H9 (cell line): Measurements from ENCODE around the gene DRD4. TPM values are rescaled to one million over a fixed set of nuclear protein-coding genes. Genes with fewer than 3 reads are reported as not detected.

ENCODE experiments used
- DNase-seq: peaks from one replicate; pipeline ENCODE4 v3.0.0-alpha.2; 2017
- H2AFZ ChIP-seq: one replicate; pipeline ENCODE4 v1.6.1; 2013; ENCODE audit warnings: mild to moderate bottlenecking, low read length, control low read depth, moderate library complexity
- H2AK5ac ChIP-seq: 2 replicates; pipeline ENCODE4 v1.6.1; 2013; ENCODE audit warnings: low read length, control low read depth, mixed read lengths; ENCODE audit not compliant: insufficient read length
- H2BK120ac ChIP-seq: one replicate; pipeline ENCODE4 v1.6.1; 2013; ENCODE audit warnings: low read depth, mild to moderate bottlenecking, low read length, control low read depth, inconsistent platforms; ENCODE audit not compliant: poor library complexity, severe bottlenecking
- H2BK12ac ChIP-seq: 2 replicates; pipeline ENCODE4 v1.6.1; 2013; ENCODE audit warnings: low read length, control low read depth, mixed read lengths, low read depth; ENCODE audit not compliant: insufficient read length
- H2BK15ac ChIP-seq: 2 replicates; pipeline ENCODE4 v1.6.1; 2013; ENCODE audit warnings: low read depth, low read length, control low read depth
- H2BK20ac ChIP-seq: one replicate; pipeline ENCODE4 v1.6.1; 2013; ENCODE audit warnings: low read depth, mild to moderate bottlenecking, low read length, control low read depth, inconsistent platforms; ENCODE audit not compliant: poor library complexity, severe bottlenecking
- H2BK5ac ChIP-seq: 2 replicates; pipeline ENCODE4 v1.6.1; 2013; ENCODE audit warnings: low read length, control low read depth, mixed read lengths; ENCODE audit not compliant: insufficient read length
- H3K14ac ChIP-seq: 2 replicates; pipeline ENCODE4 v1.6.1; 2013; ENCODE audit warnings: low read length, control low read depth; ENCODE audit not compliant: insufficient read depth
- H3K18ac ChIP-seq: 2 replicates; pipeline ENCODE4 v1.6.1; 2013; ENCODE audit warnings: low read depth, mild to moderate bottlenecking, mixed read lengths, low read length, control low read depth; ENCODE audit not compliant: insufficient read length
- H3K23ac ChIP-seq: 2 replicates; pipeline ENCODE4 v1.6.1; 2013; ENCODE audit warnings: low read length, control low read depth, mixed read lengths, low read depth; ENCODE audit not compliant: insufficient read length
- H3K23me2 ChIP-seq: 2 replicates; pipeline ENCODE4 v1.6.1; 2013; ENCODE audit warnings: low read depth, mild to moderate bottlenecking, mixed read lengths, low read length, control low read depth; ENCODE audit not compliant: insufficient read length, poor library complexity, severe bottlenecking
- H3K27ac ChIP-seq: 2 replicates; pipeline ENCODE4 v1.5.1; 2013; ENCODE audit warnings: low read length, control low read depth, mixed read lengths, low read depth; ENCODE audit not compliant: insufficient read length
- H3K27me3 ChIP-seq: 2 replicates; pipeline ENCODE4 v1.6.1; 2013; ENCODE audit warnings: low read length, control low read depth, inconsistent platforms; ENCODE audit not compliant: insufficient read depth
- H3K4ac ChIP-seq: 2 replicates; pipeline ENCODE4 v1.6.1; 2013; ENCODE audit warnings: low read depth, mild to moderate bottlenecking, control low read depth, inconsistent platforms, low read length, moderate library complexity
- H3K4me1 ChIP-seq: 2 replicates; pipeline ENCODE4 v1.6.1; 2013; ENCODE audit warnings: low read length, control low read depth, inconsistent platforms; ENCODE audit not compliant: insufficient read depth
- H3K4me2 ChIP-seq: 2 replicates; pipeline ENCODE4 v1.6.1; 2013; ENCODE audit warnings: low read length, control low read depth, mixed read lengths; ENCODE audit not compliant: insufficient read length, insufficient read depth
- H3K56ac ChIP-seq: 2 replicates; pipeline ENCODE4 v1.6.1; 2013; ENCODE audit warnings: low read depth, mild to moderate bottlenecking, mixed read lengths, low read length, control low read depth; ENCODE audit not compliant: insufficient read length
- H3K79me1 ChIP-seq: 2 replicates; pipeline ENCODE4 v1.6.1; 2013; ENCODE audit warnings: low read depth, mild to moderate bottlenecking, moderate library complexity, low read length, control low read depth, inconsistent platforms; ENCODE audit not compliant: insufficient read depth, poor library complexity, severe bottlenecking
- H3K79me2 ChIP-seq: 2 replicates; pipeline ENCODE4 v1.6.1; 2013; ENCODE audit warnings: low read length, control low read depth, inconsistent platforms; ENCODE audit not compliant: insufficient read depth
- H3K9ac ChIP-seq: 2 replicates; pipeline ENCODE4 v1.6.1; 2013; ENCODE audit warnings: low read length, control low read depth, mixed read lengths; ENCODE audit not compliant: insufficient read length; ENCODE audit errors: extremely low read depth
- H3K9me3 ChIP-seq: one replicate; pipeline ENCODE4 v1.6.1; 2013; ENCODE audit warnings: low read depth, low read length, inconsistent platforms; ENCODE audit not compliant: control insufficient read depth
- H3T11ph ChIP-seq: one replicate; pipeline ENCODE4 v1.6.1; 2013; ENCODE audit warnings: mild to moderate bottlenecking, low read length, control low read depth, inconsistent platforms
- H4K20me1 ChIP-seq: one replicate; pipeline ENCODE4 v1.6.1; 2013; ENCODE audit not compliant: control insufficient read depth, insufficient read length, insufficient read depth
- H4K5ac ChIP-seq: 2 replicates; pipeline ENCODE4 v1.6.1; 2013; ENCODE audit warnings: low read depth, mild to moderate bottlenecking, mixed read lengths, low read length, control low read depth; ENCODE audit not compliant: insufficient read length
- H4K8ac ChIP-seq: replicated peaks from 2 replicates; pipeline ENCODE4 v1.6.1; 2013; ENCODE audit warnings: low read length, control low read depth, mixed read lengths, low read depth; ENCODE audit not compliant: insufficient read length
- H4K91ac ChIP-seq: 2 replicates; pipeline ENCODE4 v1.6.1; 2013; ENCODE audit warnings: low read depth, mild to moderate bottlenecking, moderate library complexity, mixed read lengths, low read length, control low read depth; ENCODE audit not compliant: insufficient read length
- H3K27ac Mint-ChIP-seq, 3 experiments: 2 replicates in 2 of 3; 3 replicates in 1 of 3; pipeline ENCODE4 v1.8.0; 2020 to 2021; ENCODE audit warnings: mixed read lengths in 3 of 3, mild to moderate bottlenecking in 1 of 3, moderate library complexity in 1 of 3
- H3K27me3 Mint-ChIP-seq: 2 replicates; pipeline ENCODE4 v1.8.0; 2021; ENCODE audit warnings: low read depth, mild to moderate bottlenecking, moderate library complexity, mixed read lengths
- H3K36me3 Mint-ChIP-seq, 3 experiments: 2 replicates in 2 of 3; 3 replicates in 1 of 3; pipeline ENCODE4 v1.8.0; 2020 to 2021; ENCODE audit warnings: low read depth in 3 of 3, mixed read lengths in 3 of 3; ENCODE audit not compliant: insufficient read depth in 1 of 3
- H3K4me1 Mint-ChIP-seq, 2 experiments: 2 replicates each; pipeline ENCODE4 v1.8.0; 2020; ENCODE audit warnings: mixed read lengths in 2 of 2
- H3K4me3 Mint-ChIP-seq, 2 experiments: 2 replicates in 1 of 2; 3 replicates in 1 of 2; pipeline ENCODE4 v1.8.0; 2020 to 2021; ENCODE audit warnings: mild to moderate bottlenecking in 2 of 2, mixed read lengths in 2 of 2, moderate library complexity in 1 of 2
- H3K9me3 Mint-ChIP-seq, 2 experiments: 2 replicates in 1 of 2; 3 replicates in 1 of 2; pipeline ENCODE4 v1.8.0; 2020; ENCODE audit warnings: mild to moderate bottlenecking in 2 of 2, mixed read lengths in 2 of 2, moderate library complexity in 1 of 2
- WGBS: extraction: QIAGEN DNeasy Blood & Tissue Kit; methylation state at CpG from one replicate; pipeline ENCODE4 v1.1.7; 2013; ENCODE audit warnings: missing lambda C conversion rate, low lambda C conversion rate, mixed read lengths; ENCODE audit not compliant: insufficient read length; ENCODE audit errors: extremely low coverage; 5-methylcytosine and 5-hydroxymethylcytosine counted together
- total RNA-seq: library from RNA; stranded (reverse); gene quantifications from 2 replicates; pipeline ENCODE4 v1.2.1, GENCODE V29; 2021
- TF ChIP-seq, protein P1 (sequence below): fragments of 200-600 bp; sonication (generic); conservative IDR thresholded peaks from 3 replicates; pipeline ENCODE4 v1.8.0; 2021; ENCODE audit warnings: antibody characterized with exemption, mild to moderate bottlenecking

DRD4 gene
- total RNA-seq, 1 experiment from 2014 or later: 6.8 TPM

- Histone ChIP-seq H3K14ac (no peak overlapping the region; the same call in 1 of the 2 replicates), H3K9ac (no peak overlapping the region), H3K4me1 (no peaks in the 10 kb centered on the region), H3K79me1 (peaks cover 3% of the 10 kb centered on the region), H3K4me2 (no peak overlapping the region), H3K9me3 (no peaks in the 10 kb centered on the region), H2AFZ (no peak overlapping the region), H2AK5ac (no peak overlapping the region), H3K79me2 (no peaks in the 10 kb centered on the region), H4K91ac (no peak overlapping the region), H3K4ac (no peak overlapping the region), H3K23ac (no peak overlapping the region), H2BK120ac (no peak overlapping the region), H3K23me2 (no peaks in the 10 kb centered on the region), H2BK12ac (no peak overlapping the region), H3K56ac (no peak overlapping the region), H3K18ac (no peak overlapping the region), H2BK15ac (no peak overlapping the region), H3K27me3 (no peaks in the 10 kb centered on the region), H4K20me1 (no peaks in the 10 kb centered on the region), H4K5ac (no peak overlapping the region), H2BK20ac (no peak overlapping the region), H3K27ac (no peak overlapping the region), H3T11ph (no peak overlapping the region), H2BK5ac (no peak overlapping the region), H4K8ac (no peak overlapping the region)
- TF ChIP-seq, protein P1, sequence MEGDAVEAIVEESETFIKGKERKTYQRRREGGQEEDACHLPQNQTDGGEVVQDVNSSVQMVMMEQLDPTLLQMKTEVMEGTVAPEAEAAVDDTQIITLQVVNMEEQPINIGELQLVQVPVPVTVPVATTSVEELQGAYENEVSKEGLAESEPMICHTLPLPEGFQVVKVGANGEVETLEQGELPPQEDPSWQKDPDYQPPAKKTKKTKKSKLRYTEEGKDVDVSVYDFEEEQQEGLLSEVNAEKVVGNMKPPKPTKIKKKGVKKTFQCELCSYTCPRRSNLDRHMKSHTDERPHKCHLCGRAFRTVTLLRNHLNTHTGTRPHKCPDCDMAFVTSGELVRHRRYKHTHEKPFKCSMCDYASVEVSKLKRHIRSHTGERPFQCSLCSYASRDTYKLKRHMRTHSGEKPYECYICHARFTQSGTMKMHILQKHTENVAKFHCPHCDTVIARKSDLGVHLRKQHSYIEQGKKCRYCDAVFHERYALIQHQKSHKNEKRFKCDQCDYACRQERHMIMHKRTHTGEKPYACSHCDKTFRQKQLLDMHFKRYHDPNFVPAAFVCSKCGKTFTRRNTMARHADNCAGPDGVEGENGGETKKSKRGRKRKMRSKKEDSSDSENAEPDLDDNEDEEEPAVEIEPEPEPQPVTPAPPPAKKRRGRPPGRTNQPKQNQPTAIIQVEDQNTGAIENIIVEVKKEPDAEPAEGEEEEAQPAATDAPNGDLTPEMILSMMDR: no peak
- Mint-ChIP-seq H3K27ac (peak overlapping the region in 1 of 3 experiments; percentile 32; a peak in 2 of 7 replicates), H3K9me3 (no peaks in the 10 kb centered on the region), H3K4me1 (no peaks in the 10 kb centered on the region), H3K36me3 (peaks cover 33 to 62% (median 52%) of the 10 kb centered on the region in 3 experiments), H3K27me3 (no peaks in the 10 kb centered on the region), H3K4me3 (no peak overlapping the region)
- no CpG with 5 or more reads among the region's 17 CpGs for WGBS
- no peak for DNase-seq
Measured at GRCh38 chr11:674406-674805, 37.3 kb downstream of the DRD4 start.
